Testis (tissue), 3 donors: ENCODE results near the gene CFAP91. TPM values are rescaled to one million over a fixed set of nuclear protein-coding genes. Genes with fewer than 3 reads are reported as not detected.
A peak's percentile ranks its signal among the peaks of the same experiment; 100 is the strongest.
"Not testable (repeated sequence)": the region's sequence is repeated elsewhere in the genome, so short reads cannot be mapped to it uniquely, and the experiment has no call there.

Source experiments
- DNase-seq: peaks from one replicate; pipeline ENCODE4 v3.0.0-alpha.2; 2019
- H3K27ac ChIP-seq, 2 donors: fragments of 200-600 bp; sonication (generic); one replicate each; pipeline ENCODE4 v1.5.1; 2019
- H3K27me3 ChIP-seq: fragments of 200-600 bp; sonication (generic); one replicate; pipeline ENCODE4 v1.5.1; 2019
- H3K36me3 ChIP-seq: fragments of 200-600 bp; sonication (generic); one replicate; pipeline ENCODE4 v1.5.1; 2017; ENCODE audit warnings: low read depth; ENCODE audit errors: missing control alignments
- H3K4me1 ChIP-seq: fragments of 200-600 bp; sonication (generic); one replicate; pipeline ENCODE4 v1.5.1; 2019
- H3K4me3 ChIP-seq, 2 donors: fragments of 200-600 bp; sonication (generic); one replicate each; pipeline ENCODE4 v1.5.1; 2017 to 2019
- H3K9me3 ChIP-seq: fragments of 200-600 bp; sonication (generic); one replicate; pipeline ENCODE4 v1.5.1; 2017
- CTCF ChIP-seq, 3 experiments: fragments of 450-650 bp in 2 of 3; fragments of 200-600 bp in 1 of 3; sonication (generic) in 1 of 3; IDR thresholded peaks; one replicate each; pipeline ENCODE4 v1.5.1; 2016 to 2019; ENCODE audit warnings: antibody characterized with exemption in 3 of 3, mild to moderate bottlenecking in 2 of 3, moderate library complexity in 1 of 3
- POLR2A ChIP-seq: fragments of 450-650 bp; IDR thresholded peaks from one replicate; pipeline ENCODE4 v1.6.1; 2017; ENCODE audit warnings: antibody characterized with exemption, mild to moderate bottlenecking, moderate library complexity
- WGBS, 2 donors: methylation state at CpG; one replicate each; pipeline ENCODE4 v1.1.5; 2018; 5-methylcytosine and 5-hydroxymethylcytosine counted together
- intact Hi-C: fragments of 100-400 bp; cut with DNase I; formaldehyde crosslinking; loops from one replicate; pipeline ENCODE4 v1.15.1; 2023; ENCODE audit warnings: low total_unique reads
- polyA plus RNA-seq: library from polyadenylated mRNA; stranded (reverse); fragments of 350-450 nt; fragmentation: Illumina TruSeq; extraction: RNeasy Lipid Tissue Mini Kit (QIAGEN cat#74804); gene quantifications from one replicate; pipeline ENCODE4 v1.2.3, GENCODE V29; 2014; ENCODE audit warnings: low read depth, low replicate concordance; ENCODE audit not compliant: insufficient read depth
- total RNA-seq, 2 donors: library from RNA; depleted of rRNA; stranded (reverse); fragments of >200 nt; gene quantifications; one replicate each; pipeline ENCODE4 v1.2.3, GENCODE V29; 2016

The CFAP91 gene
- total and polyA plus RNA-seq, 3 donors from 2014 or later: 28.3 to 58.0 (median 47.6) TPM

- Histone ChIP-seq H3K27ac (peak within 1 kb of the TSS; percentile 89 to 95), H3K4me3 (peak within 1 kb of the TSS; percentile 75 to 85), H3K27me3 (no peaks in the 10 kb centered on the region), H3K36me3 (no peaks in the 10 kb centered on the region), H3K4me1 (peaks cover 10% of the 10 kb centered on the region), H3K9me3 (no peaks in the 10 kb centered on the region)
- 1% methylated on average over 39 to 49 of the region's 54 CpGs for WGBS, 2 donors
- peak; percentile 97 for DNase-seq
- intact Hi-C loops: no loop called here
- TF ChIP-seq POLR2A (no peak), CTCF (IDR thresholded peaks at IDR 0.05) (no peak)
These were observed 25.8 kb upstream of the CFAP91 start, which contains the start of gene COX17 for GRCh38 chr3:119676771-119677640. TSS of gene COX17 (minus strand) at chr3:119677406. CDS start at chr3:119677310, 96 bp downstream.

- WGBS, 2 donors: 6 to 10% methylated on average over 6 of the region's 6 CpGs
- TF ChIP-seq POLR2A (no peak), CTCF (IDR thresholded peaks at IDR 0.05) (no peak)
- peaks cover 10% of the 10 kb centered on the region for H3K4me1 ChIP-seq
- H3K27me3 ChIP-seq: no peaks in the 10 kb centered on the region
- intact Hi-C loops: no loop called here
- H3K27ac ChIP-seq: peak overlapping the region; percentile 89 to 95
- H3K9me3 ChIP-seq: no peaks in the 10 kb centered on the region
- H3K36me3 ChIP-seq: no peaks in the 10 kb centered on the region
- DNase-seq: no peak
- H3K4me3 ChIP-seq: peak overlapping the region; percentile 75 to 85
These were observed 25.2 kb upstream of the CFAP91 start for GRCh38 chr3:119677641-119677934.

- intact Hi-C loops, H3K27ac ChIP-seq, H3K9me3 ChIP-seq, H3K36me3 ChIP-seq, H3K4me1 ChIP-seq, H3K4me3 ChIP-seq, H3K27me3 ChIP-seq, DNase-seq: not testable (repeated sequence)
- 78 to 86% methylated on average over 10 of the region's 10 CpGs for WGBS, 2 donors
These were observed 24.6 kb upstream of the CFAP91 start for GRCh38 chr3:119678209-119678608.

- intact Hi-C loops: no loop called here
These were observed 22.9 kb upstream of the CFAP91 start for GRCh38 chr3:119679874-119680273.

GRCh38 chr3:119681279-119681678 is 21.5 kb upstream of the CFAP91 start:
- H3K27me3 ChIP-seq: no peaks in the 10 kb centered on the region
- TF ChIP-seq POLR2A (no peak), CTCF (IDR thresholded peaks at IDR 0.05) (peak in 1 of 3 experiments; percentile 27)
- no peak for DNase-seq
- peaks cover 2% of the 10 kb centered on the region for H3K4me1 ChIP-seq
- H3K4me3 ChIP-seq: no peak overlapping the region
- intact Hi-C loops: no loop called here
- 69 to 74% methylated on average over 1 of the region's 1 CpG for WGBS, 2 donors
- H3K9me3 ChIP-seq: no peaks in the 10 kb centered on the region
- no peaks in the 10 kb centered on the region for H3K36me3 ChIP-seq
- H3K27ac ChIP-seq: no peak overlapping the region

More at GRCh38 chr3:119679874-119680273, 22.9 kb upstream of the CFAP91 start:
- Histone ChIP-seq H3K27ac (no peak overlapping the region), H3K4me1 (peaks cover 10% of the 10 kb centered on the region), H3K4me3 (no peak overlapping the region), H3K27me3 (no peaks in the 10 kb centered on the region), H3K9me3 (no peaks in the 10 kb centered on the region), H3K36me3 (no peaks in the 10 kb centered on the region)
- no peak for TF ChIP-seq CTCF (IDR thresholded peaks at IDR 0.05)
- TF ChIP-seq POLR2A: no peak
- DNase-seq: no peak
